ENCODE measurements around the gene GTF3C5.
"Not testable (repeated sequence)": the region's sequence is repeated elsewhere in the genome, so short reads cannot be mapped to it uniquely, and the experiment has no call there.

Gene GTF3C5

DNA sequence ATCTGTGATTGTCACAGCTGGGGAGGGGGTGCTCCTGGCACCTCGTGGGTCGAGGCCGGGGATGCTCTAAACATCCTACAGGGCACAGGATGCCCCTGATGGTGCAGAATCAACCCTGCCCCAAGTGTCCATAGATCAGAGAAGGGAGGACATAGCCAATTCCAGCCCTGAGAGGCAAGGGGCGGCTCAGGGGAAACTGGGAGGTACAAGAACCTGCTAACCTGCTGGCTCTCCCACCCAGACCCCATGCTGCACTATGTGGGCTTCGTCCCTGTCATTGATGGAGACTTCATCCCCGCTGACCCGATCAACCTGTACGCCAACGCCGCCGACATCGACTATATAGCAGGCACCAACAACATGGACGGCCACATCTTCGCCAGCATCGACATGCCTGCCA, 37.6 kb downstream of the GTF3C5 start:
- DNase-seq (ENCODE audit: low read depth in 2 of 2) = not testable (repeated sequence)

DNA sequence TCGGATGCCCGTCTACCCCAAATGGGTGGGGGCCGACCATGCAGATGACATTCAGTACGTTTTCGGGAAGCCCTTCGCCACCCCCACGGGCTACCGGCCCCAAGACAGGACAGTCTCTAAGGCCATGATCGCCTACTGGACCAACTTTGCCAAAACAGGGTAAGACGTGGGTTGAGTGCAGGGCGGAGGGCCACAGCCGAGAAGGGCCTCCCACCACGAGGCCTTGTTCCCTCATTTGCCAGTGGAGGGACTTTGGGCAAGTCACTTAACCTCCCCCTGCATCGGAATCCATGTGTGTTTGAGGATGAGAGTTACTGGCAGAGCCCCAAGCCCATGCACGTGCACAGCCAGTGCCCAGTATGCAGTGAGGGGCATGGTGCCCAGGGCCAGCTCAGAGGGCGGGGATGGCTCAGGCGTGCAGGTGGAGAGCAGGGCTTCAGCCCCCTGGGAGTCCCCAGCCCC, 39.7 kb downstream of the GTF3C5 start:
- DNase-seq (ENCODE audit: low read depth in 2 of 2) = not testable (repeated sequence)

DNA sequence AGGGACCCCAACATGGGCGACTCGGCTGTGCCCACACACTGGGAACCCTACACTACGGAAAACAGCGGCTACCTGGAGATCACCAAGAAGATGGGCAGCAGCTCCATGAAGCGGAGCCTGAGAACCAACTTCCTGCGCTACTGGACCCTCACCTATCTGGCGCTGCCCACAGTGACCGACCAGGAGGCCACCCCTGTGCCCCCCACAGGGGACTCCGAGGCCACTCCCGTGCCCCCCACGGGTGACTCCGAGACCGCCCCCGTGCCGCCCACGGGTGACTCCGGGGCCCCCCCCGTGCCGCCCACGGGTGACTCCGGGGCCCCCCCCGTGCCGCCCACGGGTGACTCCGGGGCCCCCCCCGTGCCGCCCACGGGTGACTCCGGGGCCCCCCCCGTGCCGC, 40.2 kb downstream of the GTF3C5 start:
- DNase-seq (ENCODE audit: low read depth in 2 of 2) = not testable (repeated sequence)

DNA sequence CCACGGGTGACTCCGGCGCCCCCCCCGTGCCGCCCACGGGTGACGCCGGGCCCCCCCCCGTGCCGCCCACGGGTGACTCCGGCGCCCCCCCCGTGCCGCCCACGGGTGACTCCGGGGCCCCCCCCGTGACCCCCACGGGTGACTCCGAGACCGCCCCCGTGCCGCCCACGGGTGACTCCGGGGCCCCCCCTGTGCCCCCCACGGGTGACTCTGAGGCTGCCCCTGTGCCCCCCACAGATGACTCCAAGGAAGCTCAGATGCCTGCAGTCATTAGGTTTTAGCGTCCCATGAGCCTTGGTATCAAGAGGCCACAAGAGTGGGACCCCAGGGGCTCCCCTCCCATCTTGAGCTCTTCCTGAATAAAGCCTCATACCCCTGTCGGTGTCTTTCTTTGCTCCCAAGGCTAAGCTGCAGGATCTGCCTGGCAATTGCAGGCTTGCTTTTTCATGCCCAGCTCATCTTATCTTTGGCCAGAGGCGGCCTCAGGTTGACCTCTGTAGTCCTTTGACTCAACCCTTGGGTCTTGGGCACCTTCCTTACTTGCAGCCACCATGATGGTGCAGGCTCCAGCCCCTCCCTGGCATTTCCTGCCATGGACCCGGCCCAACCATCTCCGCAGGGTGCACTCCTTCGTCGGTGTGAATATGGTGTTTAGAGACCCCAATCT, 40.8 kb downstream of the GTF3C5 start:
- DNase-seq (ENCODE audit: low read depth in 2 of 2) = no peak

DNA sequence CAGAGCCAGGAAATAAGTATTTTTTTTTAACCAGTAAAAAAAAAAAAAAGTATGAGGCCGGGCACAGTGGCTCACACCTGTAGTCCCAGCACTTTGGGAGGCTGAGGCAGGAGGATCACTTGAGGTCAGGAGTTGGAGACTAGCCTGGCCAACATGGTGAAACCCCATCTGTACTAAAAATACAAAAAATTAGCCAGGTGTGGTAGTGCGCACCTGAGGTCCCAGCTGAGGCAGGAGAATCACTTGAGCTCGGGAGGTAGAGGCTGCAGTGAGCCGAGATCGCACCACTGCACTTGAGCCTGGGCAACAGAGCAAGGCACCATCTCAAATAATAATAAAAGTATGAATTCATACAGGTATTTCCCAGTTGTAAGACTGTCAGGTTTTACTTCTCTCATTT, 41.4 kb downstream of the GTF3C5 start:
- not testable (repeated sequence) for DNase-seq (ENCODE audit: low read depth in 2 of 2)

DNA sequence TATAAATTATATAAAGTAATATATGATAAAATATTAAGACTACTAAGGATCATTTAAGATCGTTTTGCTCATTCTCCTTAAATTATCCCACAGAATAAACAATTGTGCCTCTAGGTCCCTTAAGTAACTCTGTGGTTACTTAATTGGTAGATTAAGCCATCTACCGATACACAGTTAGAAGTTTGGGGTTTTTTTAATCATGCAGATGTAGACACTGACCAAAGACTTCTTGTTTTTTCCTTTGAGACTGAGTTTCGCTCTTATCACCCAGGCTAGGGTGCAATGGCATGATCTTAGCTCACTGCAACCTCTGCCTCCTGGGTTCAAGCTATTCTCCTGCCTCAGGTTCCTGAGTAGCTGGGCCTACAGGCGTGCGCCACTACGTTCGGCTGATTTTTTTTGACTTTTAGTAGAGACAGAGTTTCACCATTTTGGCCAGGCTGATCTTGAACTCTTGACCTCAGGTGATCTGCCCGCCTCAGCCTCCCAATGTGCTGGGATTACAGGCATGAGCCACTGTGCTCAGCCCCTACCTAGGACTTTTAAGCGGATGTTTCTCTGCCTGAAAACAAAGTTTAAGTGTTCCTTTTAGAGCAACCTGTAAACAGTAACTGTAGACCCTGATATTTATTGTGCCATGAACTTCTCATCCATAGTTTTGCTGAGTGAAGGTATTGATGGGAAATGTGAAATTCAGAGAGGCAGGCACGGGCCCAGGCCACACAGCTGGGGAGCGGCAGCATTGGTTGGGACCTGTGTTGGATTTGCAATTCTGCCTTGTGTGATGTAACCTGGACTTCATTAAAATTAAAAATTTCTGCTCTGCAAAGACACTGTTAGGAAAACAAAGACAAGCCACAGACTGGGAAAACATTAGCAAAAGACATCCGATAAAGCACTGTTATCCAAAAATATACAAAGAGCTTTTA, 42.6 kb downstream of the GTF3C5 start:
- DNase-seq (ENCODE audit: low read depth in 2 of 2) = no peak

DNA sequence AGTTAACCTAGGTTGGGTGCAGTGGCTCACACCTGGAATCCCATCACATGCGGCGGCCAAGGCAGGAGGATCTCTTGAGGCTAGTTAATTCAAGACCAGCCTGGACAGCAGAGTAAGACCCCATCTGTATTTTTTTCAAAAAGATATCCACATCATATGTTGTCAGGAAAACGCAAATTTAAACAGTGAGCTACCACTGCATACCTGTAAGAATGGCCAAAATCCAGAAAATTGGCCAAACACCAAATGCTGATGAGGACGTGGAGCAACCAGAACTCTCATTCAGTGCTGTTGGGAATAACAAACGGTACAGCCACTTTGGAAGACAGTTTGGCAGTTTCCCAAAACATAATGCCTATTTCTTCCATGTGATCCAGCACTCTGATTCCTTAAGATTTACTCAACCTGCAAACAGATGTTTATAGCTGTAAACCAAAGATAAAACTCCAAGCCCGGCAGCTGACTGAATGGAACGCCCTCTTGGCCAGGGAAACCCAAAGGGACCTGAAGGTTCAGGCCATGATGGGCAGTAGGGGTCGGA, 43.4 kb downstream of the GTF3C5 start:
- DNase-seq (ENCODE audit: low read depth in 2 of 2) = peak; percentile 44 to 49

DNA sequence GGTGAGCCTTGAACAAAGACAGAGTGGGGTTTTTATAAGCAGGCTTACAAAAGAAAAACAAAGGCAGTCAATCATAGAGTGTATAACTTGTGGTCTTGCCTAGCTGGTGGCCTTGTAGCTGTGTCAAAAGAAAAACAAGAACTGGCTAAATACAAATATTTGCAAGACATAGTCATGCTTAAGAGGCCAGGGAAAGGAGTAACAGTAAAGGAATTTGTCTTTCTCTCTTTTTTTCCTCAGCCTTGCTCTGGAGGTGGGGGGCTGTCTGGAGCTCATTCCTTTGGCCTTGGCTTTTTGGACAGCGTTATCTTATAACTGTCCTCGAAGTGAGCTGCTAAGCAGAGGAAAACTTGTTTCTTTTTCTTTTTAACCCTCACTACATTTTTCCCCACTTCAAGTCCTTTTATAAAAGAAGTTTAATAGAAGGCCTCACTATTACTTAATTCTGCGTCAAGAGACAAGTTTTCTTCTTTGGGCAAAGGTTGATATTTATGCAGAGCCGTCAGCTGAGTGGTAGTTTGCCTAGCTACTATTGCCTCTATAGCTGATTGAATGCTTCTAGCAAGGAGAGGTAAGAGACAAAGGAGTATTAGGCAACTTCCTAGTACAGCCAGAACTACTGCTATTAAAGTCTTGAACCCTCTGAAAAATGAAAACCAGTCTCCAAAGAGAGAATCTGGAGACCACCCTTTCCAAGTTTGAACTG, 45.3 kb downstream of the GTF3C5 start:
- peak; percentile 68 for DNase-seq (ENCODE audit: low read depth in 2 of 2)

DNA sequence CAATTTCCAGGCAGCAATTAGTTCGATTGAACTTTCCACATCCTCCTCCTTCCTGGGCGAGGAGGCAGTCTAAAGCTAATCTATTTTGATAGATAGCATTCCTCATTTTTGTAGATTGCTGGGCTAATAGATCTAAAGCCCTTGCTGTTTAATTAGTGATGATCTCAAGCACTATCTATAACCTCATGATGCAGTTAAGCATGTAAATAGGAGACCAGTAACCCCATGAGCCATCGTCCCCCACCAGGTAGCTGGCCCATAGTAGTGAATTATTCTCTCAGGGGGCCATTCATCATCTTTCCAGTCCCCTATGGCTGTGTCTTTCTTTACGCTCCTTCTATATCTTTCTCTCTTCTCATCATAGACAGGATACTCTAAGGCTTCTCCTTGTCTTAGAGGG, 45.9 kb downstream of the GTF3C5 start:
- no peak for DNase-seq (ENCODE audit: low read depth in 2 of 2)

DNA sequence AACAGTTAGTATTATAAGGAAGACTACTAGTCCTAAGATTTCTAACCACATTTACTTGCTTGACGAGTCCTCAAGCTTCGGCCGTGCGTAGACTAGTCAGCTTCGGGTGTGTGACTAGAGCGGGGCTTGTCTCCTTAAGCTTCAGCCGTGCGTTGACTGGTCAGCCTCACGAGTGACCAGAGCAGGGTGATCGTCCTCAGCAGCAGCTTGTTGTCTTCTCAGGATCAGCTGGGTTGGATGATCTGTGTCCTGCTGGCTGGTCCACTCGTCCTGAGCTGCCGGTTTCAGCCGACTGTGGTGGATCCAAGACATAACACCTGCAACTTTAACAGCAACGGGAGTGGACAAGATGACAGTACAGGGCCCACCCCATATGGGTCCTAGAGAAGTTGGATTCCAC, 47.7 kb downstream of the GTF3C5 start:
- no peak for DNase-seq (ENCODE audit: low read depth in 2 of 2)

DNA sequence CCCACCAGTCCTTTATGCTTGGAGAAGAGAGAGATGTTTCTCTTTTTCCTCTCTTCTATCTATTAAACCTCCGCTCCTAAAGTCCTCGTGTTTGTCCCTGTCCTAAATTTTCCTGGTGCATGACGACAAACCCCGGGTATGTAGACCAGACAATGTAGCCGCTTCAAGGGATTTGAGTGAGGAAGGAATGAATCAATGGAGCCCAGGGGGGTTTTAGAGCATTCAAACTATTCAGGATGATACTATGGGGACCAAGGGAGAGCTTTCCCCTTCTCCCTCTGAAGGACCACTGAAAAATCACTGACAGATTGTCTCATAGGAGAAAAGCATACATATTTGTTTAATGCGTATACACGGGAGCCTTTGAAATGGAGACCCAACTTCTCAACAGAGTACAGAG, 49.4 kb downstream of the GTF3C5 start:
- no peak for DNase-seq (ENCODE audit: low read depth in 2 of 2)

DNA sequence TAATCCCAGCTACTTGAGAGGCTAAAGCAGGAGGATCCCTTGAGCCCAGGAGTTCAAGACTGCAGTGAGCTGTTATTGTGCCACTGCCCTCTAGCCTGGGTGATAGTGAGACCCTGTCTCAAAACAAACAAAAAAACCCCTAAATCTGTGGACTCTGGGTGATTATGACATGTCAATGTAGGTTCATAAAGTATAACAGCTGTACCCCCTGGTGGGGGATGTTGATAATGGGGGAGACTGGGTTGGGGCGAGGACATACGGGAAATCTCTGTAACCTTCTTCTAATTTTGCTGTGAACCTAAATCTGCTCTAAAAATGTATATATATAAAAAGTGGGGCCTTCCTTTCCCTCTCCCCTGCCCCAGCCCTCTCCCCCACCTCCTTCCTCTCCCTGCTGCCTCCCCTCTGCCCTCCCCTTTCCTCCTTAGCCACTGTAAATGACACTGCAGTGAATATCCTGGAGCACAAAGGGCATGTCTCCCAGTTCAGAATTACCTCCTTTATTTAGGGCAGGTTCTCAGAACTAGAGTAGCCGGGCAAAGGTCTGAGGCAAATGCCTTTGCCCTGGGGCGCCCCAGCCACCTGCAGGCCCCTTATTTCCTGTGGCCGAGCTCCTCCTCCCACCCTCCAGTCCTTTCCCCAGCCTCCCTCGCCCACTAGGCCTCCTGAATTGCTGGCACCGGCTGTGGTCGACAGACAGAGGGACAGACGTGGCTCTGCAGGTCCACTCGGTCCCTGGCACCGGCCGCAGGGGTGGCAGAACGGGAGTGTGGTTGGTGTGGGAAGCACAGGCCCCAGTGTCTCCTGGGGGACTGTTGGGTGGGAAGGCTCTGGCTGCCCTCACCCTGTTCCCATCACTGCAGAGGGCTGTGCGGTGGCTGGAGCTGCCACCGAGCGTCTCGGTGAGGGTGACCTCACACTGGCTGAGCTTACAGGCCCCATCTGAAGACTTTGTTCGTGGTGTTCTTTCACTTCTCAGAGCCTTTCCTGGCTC, 50.3 kb downstream of the GTF3C5 start:
- DNase-seq (ENCODE audit: low read depth in 2 of 2) = not testable (repeated sequence)

DNA sequence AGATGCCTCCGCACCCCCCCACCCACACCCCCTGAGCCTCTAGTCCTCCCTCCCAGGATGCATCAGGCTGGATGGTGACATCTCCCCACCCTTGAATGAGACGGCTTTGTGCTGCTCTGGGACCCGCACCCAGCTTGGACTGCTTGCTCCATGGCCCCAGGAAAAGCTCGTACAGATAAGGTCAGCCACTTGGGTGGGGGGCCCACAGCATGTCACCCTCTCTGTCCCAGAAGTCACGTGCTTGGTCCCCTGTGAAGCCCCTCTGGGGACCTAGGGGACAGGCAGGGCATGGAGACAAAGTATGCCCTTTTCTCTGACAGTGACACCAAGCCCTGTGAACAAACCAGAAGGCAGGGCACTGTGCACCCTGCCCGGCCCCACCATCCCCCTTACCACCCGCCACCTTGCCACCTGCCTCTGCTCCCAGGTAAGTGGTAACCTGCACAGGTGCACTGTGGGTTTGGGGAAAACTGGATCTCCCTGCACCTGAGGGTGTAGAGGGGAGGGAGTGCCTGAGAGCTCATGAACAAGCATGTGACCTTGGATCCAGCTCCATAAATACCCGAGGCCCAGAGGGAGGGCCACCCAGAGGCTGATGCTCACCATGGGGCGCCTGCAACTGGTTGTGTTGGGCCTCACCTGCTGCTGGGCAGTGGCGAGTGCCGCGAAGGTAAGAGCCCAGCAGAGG, 51.3 kb downstream of the GTF3C5 start:
- not testable (repeated sequence) for DNase-seq (ENCODE audit: low read depth in 2 of 2)

DNA sequence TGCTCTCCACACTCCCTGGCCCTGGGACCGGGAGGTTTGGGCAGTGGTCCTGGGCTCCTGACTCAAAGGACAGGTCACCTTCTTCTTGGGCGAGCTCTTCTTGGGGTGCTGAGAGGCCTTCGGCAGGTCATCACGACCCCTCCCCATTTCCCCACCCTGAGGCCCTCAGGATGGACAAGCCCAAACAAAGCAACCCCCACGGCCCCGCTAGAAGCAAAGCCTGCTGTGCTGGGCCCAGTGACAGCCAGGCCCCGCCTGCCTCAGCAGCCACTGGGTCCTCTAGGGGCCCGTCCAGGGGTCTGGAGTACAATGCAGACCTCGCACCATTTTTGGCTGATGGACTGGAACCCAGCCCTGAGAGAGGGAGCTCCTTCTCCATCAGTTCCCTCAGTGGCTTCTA, 52.9 kb downstream of the GTF3C5 start:
- DNase-seq (ENCODE audit: low read depth in 2 of 2) = not testable (repeated sequence)

DNA sequence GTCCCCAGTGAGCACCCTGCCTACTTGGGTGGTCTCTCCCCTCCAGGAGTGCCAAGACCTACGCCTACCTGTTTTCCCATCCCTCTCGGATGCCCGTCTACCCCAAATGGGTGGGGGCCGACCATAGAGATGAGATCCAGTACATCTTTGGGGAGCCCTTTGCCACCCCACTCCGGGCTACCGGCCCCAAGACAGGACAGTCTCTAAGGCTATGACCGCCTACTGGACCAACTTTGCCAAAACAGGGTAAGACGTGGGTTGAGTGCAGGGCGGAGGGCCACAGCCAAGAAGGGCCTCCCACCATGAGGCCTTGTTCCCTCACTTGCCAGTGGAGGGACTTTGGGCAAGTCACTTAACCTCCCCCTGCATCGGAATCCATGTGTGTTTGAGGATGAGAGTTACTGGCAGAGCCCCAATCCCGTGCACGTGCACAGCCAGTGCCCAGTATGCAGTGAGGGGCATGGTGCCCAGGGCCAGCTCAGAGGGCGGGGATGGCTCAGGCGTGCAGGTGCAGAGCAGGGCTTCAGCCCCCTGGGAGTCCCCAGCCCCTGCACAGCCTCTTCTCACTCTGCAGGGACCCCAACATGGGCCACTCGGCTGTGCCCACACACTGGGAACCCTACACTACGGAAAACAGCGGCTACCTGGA, 55.5 kb downstream of the GTF3C5 start:
- DNase-seq (ENCODE audit: low read depth in 2 of 2) = not testable (repeated sequence)

DNA sequence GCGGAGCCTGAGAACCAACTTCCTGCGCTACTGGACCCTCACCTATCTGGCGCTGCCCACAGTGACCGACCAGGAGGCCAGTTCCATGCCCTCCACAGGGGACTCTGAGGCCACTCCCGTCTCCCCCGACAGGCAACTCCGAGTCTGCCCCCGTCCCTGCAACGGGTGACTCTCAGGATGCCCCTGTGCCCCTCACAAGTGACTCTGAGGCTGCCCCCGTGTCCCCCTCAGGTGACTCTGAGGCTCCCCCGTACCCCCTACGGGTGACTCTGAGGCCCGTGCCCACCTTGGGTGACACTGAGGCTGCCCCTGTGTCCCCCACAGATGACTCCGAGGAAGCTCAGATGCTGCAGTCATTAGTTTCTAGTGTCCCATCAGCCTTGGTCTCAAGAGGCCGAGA, 56.1 kb downstream of the GTF3C5 start:
- no peak for DNase-seq (ENCODE audit: low read depth in 2 of 2)

DNA sequence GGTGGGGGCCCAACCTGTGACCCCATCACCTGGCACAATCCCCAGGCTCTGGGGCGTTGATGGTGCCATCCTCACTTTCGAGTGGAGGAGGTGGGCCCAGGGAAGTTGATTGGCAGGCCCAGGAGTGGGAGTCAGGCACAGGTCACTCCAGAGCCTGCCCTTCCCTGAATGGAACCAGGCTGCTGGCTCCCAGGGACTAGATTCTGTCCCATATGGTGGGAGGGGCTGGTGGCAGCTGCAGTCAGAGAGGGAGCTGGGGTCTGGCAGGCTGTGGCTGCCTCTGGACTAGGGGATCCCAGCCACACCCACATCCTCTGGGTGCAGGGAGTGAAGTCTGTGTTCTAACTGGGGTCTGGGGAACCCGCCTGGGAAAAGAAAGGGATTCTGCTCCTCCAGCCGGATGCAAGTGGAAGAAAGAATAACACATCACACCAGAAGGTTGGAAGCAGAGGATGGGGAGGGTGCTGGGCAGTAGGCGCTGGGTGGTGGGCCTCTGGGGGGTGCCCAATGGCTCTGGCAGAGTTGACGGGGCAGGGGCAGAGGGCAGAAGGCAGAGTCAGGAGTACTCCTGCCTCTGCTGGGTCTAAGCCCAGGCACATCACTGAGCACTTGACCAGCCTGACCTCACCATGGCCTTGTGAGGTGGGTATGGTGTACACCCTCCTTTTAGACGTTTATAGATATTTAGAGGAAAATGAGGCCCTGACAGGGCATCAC, 56.8 kb downstream of the GTF3C5 start:
- DNase-seq (ENCODE audit: low read depth in 2 of 2) = no peak

DNA sequence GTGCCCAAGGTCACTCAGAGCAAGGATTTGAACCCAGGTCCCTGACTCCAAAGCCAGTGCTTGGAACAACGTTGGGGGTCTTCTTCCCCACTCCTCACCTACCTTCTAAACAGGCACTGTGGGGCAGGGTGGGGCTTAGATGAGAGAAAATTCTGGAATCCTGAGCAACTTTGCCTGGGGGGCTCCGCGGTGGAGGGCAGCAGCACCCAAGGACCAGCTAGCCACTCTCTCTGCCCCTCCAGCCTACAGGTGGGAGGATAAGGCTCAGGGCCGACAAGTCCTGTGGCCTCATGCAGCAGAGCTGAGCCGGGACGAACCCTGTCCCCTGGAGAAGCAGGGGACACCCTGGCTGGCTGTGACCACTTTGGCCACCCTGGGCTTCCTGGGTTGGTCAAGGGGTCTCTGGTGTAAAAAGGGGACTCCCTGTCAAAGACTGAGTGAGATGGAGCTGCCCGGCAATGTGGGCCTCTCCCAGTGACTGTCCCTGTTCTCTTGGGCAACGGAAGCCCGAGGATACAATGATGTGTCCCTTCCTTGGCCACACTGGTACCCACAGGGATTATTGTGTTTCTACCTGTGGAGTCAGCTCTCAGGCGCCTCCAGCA, 57.5 kb downstream of the GTF3C5 start:
- no peak for DNase-seq (ENCODE audit: low read depth in 2 of 2)

DNA sequence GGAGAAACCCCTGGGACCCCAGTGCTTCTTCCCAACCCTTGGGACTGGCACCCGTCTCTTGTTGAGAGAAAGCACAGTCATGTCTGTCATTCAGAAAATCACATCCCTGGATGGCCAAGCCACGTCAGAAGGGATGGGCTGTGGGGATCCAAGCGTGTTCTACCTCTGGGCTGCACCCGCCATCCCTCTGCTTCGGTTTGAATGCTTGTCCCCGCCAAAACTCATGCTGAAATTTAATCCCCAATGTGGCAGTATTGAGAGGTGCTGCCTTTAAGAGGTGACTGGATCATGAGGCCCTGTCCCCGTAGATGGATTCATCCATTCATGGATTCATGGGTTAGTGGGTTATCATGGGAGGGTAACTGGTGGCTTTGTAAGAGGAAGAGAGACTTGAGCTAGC, 58.0 kb downstream of the GTF3C5 start:
- no peak for DNase-seq (ENCODE audit: low read depth in 2 of 2)

All from fibroblast of skin of left quadriceps (primary cell).